Psoas muscle (tissue), 8 donors: Measurements from ENCODE around the gene ATP5PB. TPM values are rescaled to one million over a fixed set of nuclear protein-coding genes. Genes with fewer than 3 reads are reported as not detected.

ENCODE experiments used
- ATAC-seq, 4 donors: fragments of 200-7000 bp; cut with Tn5 transposase; one replicate each; pipeline ENCODE4 v1.9.1; 2020; ENCODE audit warnings: moderate library complexity in 3 of 4, mild to moderate bottlenecking in 2 of 4
- DNase-seq, 2 donors: peaks; one replicate each; pipeline ENCODE4 v3.0.0-alpha.2; 2020
- H3K27ac ChIP-seq: fragments of 200-600 bp; one replicate; pipeline ENCODE4 v1.8.0; 2022
- H3K27me3 ChIP-seq, 3 donors: fragments of 200-600 bp in 1 of 3; one replicate each; pipeline versions ENCODE4 v1.6.1 to v1.8.0; 2013 to 2022; ENCODE audit warnings: low read length in 2 of 3, mild to moderate bottlenecking in 2 of 3, moderate library complexity in 1 of 3; ENCODE audit not compliant: insufficient read depth in 3 of 3
- H3K36me3 ChIP-seq, 2 donors: fragments of 200-600 bp in 1 of 2; one replicate each; pipeline versions ENCODE4 v1.6.1 to v1.8.0; 2013 to 2022; ENCODE audit warnings: low read depth in 1 of 2, mild to moderate bottlenecking in 1 of 2, moderate library complexity in 1 of 2; ENCODE audit not compliant: insufficient read depth in 1 of 2
- H3K4me1 ChIP-seq: fragments of 200-600 bp; one replicate; pipeline ENCODE4 v1.8.0; 2022
- H3K4me3 ChIP-seq: fragments of 200-600 bp; one replicate; pipeline ENCODE4 v1.8.0; 2022; ENCODE audit warnings: mild to moderate bottlenecking
- H3K9me3 ChIP-seq: fragments of 200-600 bp; one replicate; pipeline ENCODE4 v1.8.0; 2022
- WGBS, 3 donors: extraction: QIAGEN DNeasy Blood & Tissue Kit; methylation state at CpG; one replicate each; pipeline versions ENCODE4 v1.1.6 to v1.1.7; 2013; 5-methylcytosine and 5-hydroxymethylcytosine counted together
- intact Hi-C, 2 donors: fragments of 100-400 bp; cut with DNase I; formaldehyde crosslinking; loops; one replicate each; pipeline versions ENCODE4 v1.11.0 to v1.14.2; 2022
- polyA plus RNA-seq, 3 donors: library from polyadenylated mRNA; stranded (reverse); fragments of 200-250 nt; gene quantifications; one replicate each; pipeline ENCODE4 v1.2.3, GENCODE V29; 2013
- total RNA-seq, 4 donors: library from RNA; stranded (reverse); fragmentation: NEBNext Ultra II Directional in 2 of 4; extraction: Animal tissue kit (Norgen Biotek cat#: 25700) in 2 of 4; gene quantifications; one replicate each; pipeline versions ENCODE4 v1.2.1 to v1.2.4, GENCODE V29; 2021 to 2023
- TF ChIP-seq, protein P1 (sequence below): fragments of 200-600 bp; IDR thresholded peaks from one replicate; pipeline ENCODE4 v1.8.0; 2022; ENCODE audit warnings: antibody characterized with exemption
- donor health status: healthy with polysubstance abuse.
- donor health status: DM: no; HTN: no; CAD: no; lungs with moderate emphysema.
- donor health status: Bipolar disorder and iron deficiency.
- donor health status: healthy.
- donor health status: DM: yes; HTN: yes; CAD: no.
- donor health status: DM: no; HTN: no; CAD: no.
- donor health status: DM: no; HTN: no; CAD: no.
- donor health status: DM: yes; HTN: yes; CAD: no.

The ATP5PB gene
- total and polyA plus RNA-seq, 7 donors, result 272 to 649 (median 428) TPM

- Histone ChIP-seq H3K4me3 (no peak overlapping the region), H3K36me3 (no peaks in the 10 kb centered on the region), H3K9me3 (no peaks in the 10 kb centered on the region), H3K4me1 (no peaks in the 10 kb centered on the region), H3K27me3 (peaks cover 0 to 1% (median 0%) of the 10 kb centered on the region in 3 donors), H3K27ac (no peak overlapping the region)
- TF ChIP-seq, protein P1, sequence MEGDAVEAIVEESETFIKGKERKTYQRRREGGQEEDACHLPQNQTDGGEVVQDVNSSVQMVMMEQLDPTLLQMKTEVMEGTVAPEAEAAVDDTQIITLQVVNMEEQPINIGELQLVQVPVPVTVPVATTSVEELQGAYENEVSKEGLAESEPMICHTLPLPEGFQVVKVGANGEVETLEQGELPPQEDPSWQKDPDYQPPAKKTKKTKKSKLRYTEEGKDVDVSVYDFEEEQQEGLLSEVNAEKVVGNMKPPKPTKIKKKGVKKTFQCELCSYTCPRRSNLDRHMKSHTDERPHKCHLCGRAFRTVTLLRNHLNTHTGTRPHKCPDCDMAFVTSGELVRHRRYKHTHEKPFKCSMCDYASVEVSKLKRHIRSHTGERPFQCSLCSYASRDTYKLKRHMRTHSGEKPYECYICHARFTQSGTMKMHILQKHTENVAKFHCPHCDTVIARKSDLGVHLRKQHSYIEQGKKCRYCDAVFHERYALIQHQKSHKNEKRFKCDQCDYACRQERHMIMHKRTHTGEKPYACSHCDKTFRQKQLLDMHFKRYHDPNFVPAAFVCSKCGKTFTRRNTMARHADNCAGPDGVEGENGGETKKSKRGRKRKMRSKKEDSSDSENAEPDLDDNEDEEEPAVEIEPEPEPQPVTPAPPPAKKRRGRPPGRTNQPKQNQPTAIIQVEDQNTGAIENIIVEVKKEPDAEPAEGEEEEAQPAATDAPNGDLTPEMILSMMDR, result no peak
- 84 to 96% (median 85%) methylated on average over 3 of the region's 3 CpGs for WGBS, 3 donors
- intact Hi-C loops, result no loop called here
- ATAC-seq, result no peak
- DNase-seq, result no peak
These were observed 25.0 kb upstream of the ATP5PB start for GRCh38 chr1:111424281-111424680.

DNA sequence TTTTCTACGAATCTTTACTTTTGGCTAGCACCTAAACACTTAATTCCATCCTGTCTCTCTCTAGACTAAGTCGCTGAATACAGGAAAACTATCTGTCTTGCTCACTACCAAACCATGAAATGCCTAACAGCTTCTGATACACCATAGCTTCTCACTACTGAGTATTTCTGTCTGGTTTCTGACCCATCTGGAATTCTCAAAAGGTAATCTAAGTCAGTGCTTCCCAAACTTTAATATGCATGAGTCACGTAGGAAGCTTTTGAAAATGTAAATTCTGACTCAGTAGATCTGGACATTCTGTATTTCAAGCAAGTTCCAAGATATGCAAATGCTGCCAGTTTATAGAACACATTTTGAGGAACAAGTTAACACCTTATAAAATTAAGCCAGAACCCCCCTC is 12.5 kb upstream of the ATP5PB start:
- Histone ChIP-seq H3K9me3 (no peaks in the 10 kb centered on the region), H3K36me3 (peaks cover 12 to 47% of the 10 kb centered on the region in 2 donors), H3K4me1 (no peaks in the 10 kb centered on the region), H3K27ac (no peak overlapping the region), H3K27me3 (no peaks in the 10 kb centered on the region), H3K4me3 (no peak overlapping the region)
- TF ChIP-seq, protein P1, result no peak
- 68 to 81% (median 69%) methylated on average over 3 of the region's 3 CpGs for WGBS, 3 donors
- ATAC-seq (no peak), DNase-seq (no peak)
- intact Hi-C loops, result no loop called here

- H3K27ac ChIP-seq, result no peak overlapping the region
- 89 to 91% (median 91%) methylated on average over 3 of the region's 3 CpGs for WGBS, 3 donors
- peaks cover 22 to 77% of the 10 kb centered on the region in 2 donors for H3K36me3 ChIP-seq
- no peak for ATAC-seq
- no peak overlapping the region for H3K4me3 ChIP-seq
- no peaks in the 10 kb centered on the region for H3K27me3 ChIP-seq
- H3K9me3 ChIP-seq, result no peaks in the 10 kb centered on the region
- intact Hi-C loops, result loop anchor here (5.0 to 10.0 kb wide), 3 partner anchors 63 to 1095 kb away; partner anchors contain the start of genes ADORA3 (in 1 of the 2), CEPT1 (in 1 of the 2), DRAM2 (in 1 of the 2) and TMIGD3 (in 1 of the 2)
- no peak for DNase-seq
- TF ChIP-seq, protein P1, result no peak
- no peaks in the 10 kb centered on the region for H3K4me1 ChIP-seq
These were observed 9.6 kb upstream of the ATP5PB start for GRCh38 chr1:111439461-111440351.

DNA sequence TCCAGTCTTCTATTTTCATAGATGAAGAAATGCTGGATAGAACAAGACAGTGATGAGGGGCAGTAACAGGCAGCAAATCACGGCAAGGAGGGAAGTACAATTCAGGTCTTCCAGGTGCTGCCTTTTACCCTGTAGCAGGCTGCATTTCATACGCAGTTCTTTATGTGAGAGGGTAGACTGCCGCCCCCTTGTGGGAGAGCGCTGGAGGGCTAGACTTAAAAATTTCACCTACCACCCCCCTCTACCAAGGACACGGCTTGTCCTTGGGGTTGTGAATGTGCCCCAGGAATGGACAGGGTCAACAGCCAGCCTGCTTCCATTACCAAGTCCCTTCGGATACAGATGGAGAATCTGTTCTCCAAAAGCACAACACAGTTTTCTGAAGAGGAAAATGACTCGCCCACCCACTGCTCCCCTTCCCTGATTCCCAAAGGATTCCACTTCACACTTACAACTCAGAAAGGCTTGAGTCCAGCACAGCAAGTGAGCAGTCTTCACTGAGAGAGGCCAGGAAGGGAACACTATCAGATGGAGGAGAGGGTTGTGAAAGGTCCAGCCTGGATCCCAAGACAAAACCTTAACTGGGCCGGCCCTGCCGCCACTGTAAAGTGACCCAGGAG is 7.6 kb upstream of the ATP5PB start:
- no peaks in the 10 kb centered on the region for H3K9me3 ChIP-seq
- intact Hi-C loops, result loop anchor here (5.0 to 10.0 kb wide), 3 partner anchors 61 to 1097 kb away; partner anchors contain the start of genes ADORA3 (in 1 of the 2), CEPT1 (in 1 of the 2), DRAM2 (in 1 of the 2) and TMIGD3 (in 1 of the 2)
- TF ChIP-seq, protein P1, result no peak
- DNase-seq (peak in 1 of 2 donors; percentile 26), ATAC-seq (no peak)
- H3K4me1 ChIP-seq, result no peaks in the 10 kb centered on the region
- no peak overlapping the region for H3K4me3 ChIP-seq
- 73 to 76% (median 74%) methylated on average over 9 of the region's 9 CpGs for WGBS, 3 donors
- H3K36me3 ChIP-seq, result peaks cover 26 to 97% of the 10 kb centered on the region in 2 donors
- H3K27me3 ChIP-seq, result no peaks in the 10 kb centered on the region
- H3K27ac ChIP-seq, result no peak overlapping the region
